Measurements from ENCODE around the gene NLK.

GRCh38 chr17:28056276-28056620 lies 13.8 kb downstream of the NLK start:
- TF ChIP-seq CTCF (IDR thresholded peaks at IDR 0.05; ENCODE audit: poor library complexity, severe bottlenecking): no peak
- TF ChIP-seq EZH2 (IDR thresholded peaks at IDR 0.05; ENCODE audit: borderline replicate concordance, insufficient read depth, low read length, poor library complexity, severe bottlenecking): no peak
- TF ChIP-seq EP300 (conservative IDR thresholded peaks at IDR 0.05; ENCODE audit: poor library complexity, severe bottlenecking): no peak
- TF ChIP-seq POLR2AphosphoS5 (IDR thresholded peaks at IDR 0.05): no peak
- no peak for TF ChIP-seq TAF1 (IDR thresholded peaks at IDR 0.05; ENCODE audit: low read depth)
- TF ChIP-seq REST (IDR thresholded peaks at IDR 0.05; ENCODE audit: borderline replicate concordance): no peak
- TF ChIP-seq RAD21 (conservative IDR thresholded peaks at IDR 0.05): no peak
- TF ChIP-seq MXI1 (conservative IDR thresholded peaks at IDR 0.05; ENCODE audit: poor library complexity, severe bottlenecking): no peak

Data from neural cell (in vitro differentiated cells).